OCI-LY3 (cell line): ENCODE data around the gene GNAQ.

Source experiments
- H2AFZ ChIP-seq: fragments of 200-600, 300-600 bp; shearing (Covaris generic); 2 replicates; pipeline ENCODE4 v1.6.0; 2014; ENCODE audit warnings: antibody characterized with exemption, low read depth, low read length
- H3K27ac ChIP-seq: fragments of 200-600, 300-600 bp; sonication (generic); 2 replicates; pipeline ENCODE4 v1.5.1; 2014; ENCODE audit warnings: mild to moderate bottlenecking, low read length, moderate library complexity, mixed read lengths
- H3K27me3 ChIP-seq: fragments of 200-600, 300-600 bp; sonication (generic); 2 replicates; pipeline ENCODE4 v1.6.1; 2014; ENCODE audit warnings: low read depth, low read length, mixed read lengths
- H3K36me3 ChIP-seq: fragments of 200-600, 300-600 bp; sonication (generic); replicated peaks from 2 replicates; pipeline ENCODE3; 2014; ENCODE audit warnings: low read depth, low read length, mixed read lengths
- H3K4me1 ChIP-seq: fragments of 300-600, 200-600 bp; sonication (generic); 2 replicates; pipeline ENCODE4 v1.6.1; 2014; ENCODE audit warnings: low read length, mixed read lengths
- H3K4me2 ChIP-seq: fragments of 200-600, 300-600 bp; sonication (generic); 2 replicates; pipeline ENCODE4 v1.6.1; 2014; ENCODE audit warnings: low read length, mixed read lengths
- H3K4me3 ChIP-seq: fragments of 300-600, 200-600 bp; sonication (generic); 2 replicates; pipeline ENCODE4 v1.5.1; 2014; ENCODE audit warnings: antibody characterized with exemption, mild to moderate bottlenecking, low read length, moderate library complexity
- H3K79me2 ChIP-seq: fragments of 300-600, 200-600 bp; shearing (Covaris generic); 2 replicates; pipeline ENCODE4 v1.6.1; 2014; ENCODE audit warnings: mild to moderate bottlenecking, low read length, mixed read lengths
- H3K9ac ChIP-seq: fragments of 300-600, 200-600 bp; shearing (Covaris generic); 2 replicates; pipeline ENCODE4 v1.6.0; 2014; ENCODE audit warnings: mild to moderate bottlenecking, low read length, moderate library complexity
- H3K9me3 ChIP-seq: fragments of 200-600, 300-600 bp; shearing (Covaris generic); 2 replicates; pipeline ENCODE4 v1.6.1; 2014; ENCODE audit warnings: low read length, mixed read lengths; ENCODE audit not compliant: insufficient read depth
- H4K20me1 ChIP-seq: fragments of 200-600, 300-600 bp; sonication (generic); 2 replicates; pipeline ENCODE4 v1.6.1; 2016; ENCODE audit warnings: low read length, mixed read lengths; ENCODE audit not compliant: insufficient read depth
- CTCF ChIP-seq: fragments of 200-600, 300-600 bp; sonication (generic); IDR thresholded peaks from 2 replicates; pipeline ENCODE4 v1.5.1; 2014; ENCODE audit warnings: antibody characterized with exemption, low read length, low read depth
- EZH2phosphoT487 ChIP-seq: fragments of 200-600 bp; shearing (Covaris generic); IDR thresholded peaks from 2 replicates; pipeline ENCODE4 v1.6.1; 2018; ENCODE audit warnings: antibody characterized with exemption, mixed run types, low read depth

The GNAQ gene

GRCh38 chr9:77677397-77677796 is 354.2 kb downstream of the GNAQ start:
- Histone ChIP-seq H3K4me3 (no peak overlapping the region), H3K4me2 (no peak overlapping the region), H3K36me3 (no peaks in the 10 kb centered on the region), H4K20me1 (no peaks in the 10 kb centered on the region), H3K9me3 (no peaks in the 10 kb centered on the region), H3K27ac (no peak overlapping the region), H3K79me2 (no peaks in the 10 kb centered on the region), H3K9ac (no peak overlapping the region), H2AFZ (no peak overlapping the region), H3K27me3 (no peaks in the 10 kb centered on the region), H3K4me1 (no peaks in the 10 kb centered on the region)
- no peak for TF ChIP-seq CTCF

DNA sequence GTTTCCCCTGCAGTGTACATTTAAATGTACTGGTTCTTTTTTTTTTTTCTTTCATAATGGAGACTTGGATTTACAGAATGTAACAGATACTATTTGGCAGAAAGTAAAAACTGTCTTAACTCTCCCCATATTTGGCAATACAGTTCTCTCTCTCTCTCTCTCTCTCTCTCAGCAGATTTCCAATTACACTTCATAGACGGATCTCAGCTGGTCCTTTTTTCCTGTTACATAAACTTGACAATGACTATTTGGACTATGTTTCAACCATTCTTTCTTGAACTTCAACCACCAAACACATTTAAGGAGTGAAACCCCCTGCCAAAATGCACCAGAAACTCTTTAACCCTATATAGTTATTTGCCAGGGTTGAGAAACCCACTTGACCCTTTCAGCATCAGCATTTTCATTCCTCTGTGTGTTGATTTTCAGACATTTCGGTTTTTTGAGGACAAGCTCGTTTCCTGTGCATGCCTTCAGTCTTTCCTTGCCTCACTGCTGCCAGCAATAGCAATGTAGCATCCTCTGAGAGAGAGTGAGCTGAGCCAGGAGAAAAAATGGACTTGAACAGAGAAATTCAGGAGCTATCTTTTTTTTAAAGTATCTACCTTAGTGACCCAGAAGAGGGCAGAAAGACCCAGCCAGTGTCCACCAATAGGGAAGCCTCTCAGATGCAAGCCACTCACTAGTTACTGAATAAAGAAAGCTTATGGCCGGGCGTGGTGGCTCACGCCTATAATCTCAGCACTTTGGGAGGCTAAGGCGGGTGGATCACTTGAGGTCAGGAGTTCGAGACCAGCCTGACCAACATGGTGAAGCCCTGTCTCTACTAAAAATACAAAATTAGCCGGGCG is 357.4 kb downstream of the GNAQ start:
- Histone ChIP-seq H4K20me1 (no peaks in the 10 kb centered on the region), H3K9ac (no peak overlapping the region), H3K4me2 (no peak overlapping the region), H2AFZ (no peak overlapping the region), H3K4me3 (no peak overlapping the region), H3K27ac (no peak overlapping the region), H3K9me3 (no peaks in the 10 kb centered on the region), H3K4me1 (no peaks in the 10 kb centered on the region), H3K79me2 (no peaks in the 10 kb centered on the region), H3K36me3 (no peaks in the 10 kb centered on the region), H3K27me3 (no peaks in the 10 kb centered on the region)
- TF ChIP-seq EZH2phosphoT487 (no peak), CTCF (no peak)

- Histone ChIP-seq H4K20me1 (no peaks in the 10 kb centered on the region), H3K27ac (no peak overlapping the region), H3K4me3 (no peak overlapping the region), H3K9ac (no peak overlapping the region), H3K36me3 (no peaks in the 10 kb centered on the region), H3K4me2 (no peak overlapping the region), H3K27me3 (no peaks in the 10 kb centered on the region), H2AFZ (no peak overlapping the region), H3K79me2 (no peaks in the 10 kb centered on the region), H3K4me1 (no peaks in the 10 kb centered on the region), H3K9me3 (no peaks in the 10 kb centered on the region)
- no peak for TF ChIP-seq CTCF
- no peak for TF ChIP-seq EZH2phosphoT487
Observed at GRCh38 chr9:77672183-77672582, 359.4 kb downstream of the GNAQ start.

GRCh38 chr9:77667151-77667550 is 364.5 kb downstream of the GNAQ start:
- Histone ChIP-seq H3K9ac (no peak overlapping the region), H3K4me1 (no peaks in the 10 kb centered on the region), H3K9me3 (no peaks in the 10 kb centered on the region), H3K36me3 (no peaks in the 10 kb centered on the region), H3K4me2 (no peak overlapping the region), H3K27me3 (peaks cover 10% of the 10 kb centered on the region; the same call in 1 of the 2 replicates), H3K4me3 (no peak overlapping the region), H3K79me2 (no peaks in the 10 kb centered on the region), H3K27ac (no peak overlapping the region), H4K20me1 (no peaks in the 10 kb centered on the region), H2AFZ (no peak overlapping the region)
- TF ChIP-seq EZH2phosphoT487 (no peak), CTCF (no peak)
